AG04449 (cell line): ENCODE data around the gene FRMD1.

ENCODE experiments used
- CTCF ChIA-PET: fragments of 350-600 bp; formaldehyde crosslinking; extraction: SDS; loops from one replicate; lab custom pipeline; 2021; ENCODE audit warnings: antibody characterized with exemption; lab: Yijun Ruan, JAX
- POLR2A ChIA-PET: fragments of 400-600, 350-600 bp; formaldehyde crosslinking; extraction: SDS; loops from one replicate; lab custom pipeline; 2020; ENCODE audit warnings: antibody characterized with exemption, inconsistent platforms; lab: Yijun Ruan, JAX
- DNase-seq: peaks from one replicate; pipeline ENCODE4 v3.0.0-alpha.2; 2010; ENCODE audit warnings: low read depth, low spot score
- H3K4me3 ChIP-seq: 2 replicates; pipeline ENCODE4 v1.5.1; 2011; ENCODE audit warnings: low read depth, mild to moderate bottlenecking, control low read depth, low read length
- TF ChIP-seq, protein P1 (sequence below): IDR thresholded peaks from one replicate; pipeline ENCODE4 v1.5.1; 2011; ENCODE audit warnings: mild to moderate bottlenecking, moderate library complexity, low read length, control low read depth, inconsistent platforms; ENCODE audit not compliant: insufficient read depth; ENCODE audit errors: missing control alignments

Gene FRMD1

DNA sequence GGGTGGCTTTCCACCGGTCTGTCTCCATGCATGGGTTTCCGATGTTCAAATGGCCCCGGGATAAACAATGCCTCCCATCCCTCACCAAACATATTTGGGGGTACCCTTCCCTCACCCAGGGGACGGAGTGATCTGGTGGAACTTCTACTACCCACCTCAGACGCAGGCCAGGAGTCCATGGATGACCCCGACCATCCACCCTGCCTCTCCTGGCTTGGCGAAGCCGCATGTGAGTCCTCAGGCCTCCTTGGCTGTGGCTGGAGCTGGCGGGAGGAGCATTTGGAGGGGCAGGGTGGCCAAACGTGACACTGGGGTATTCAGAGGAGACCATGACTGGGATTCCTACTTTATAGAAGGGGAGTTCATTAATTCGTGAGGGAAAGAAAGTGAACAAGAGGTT is 45.9 kb upstream of the FRMD1 start:
- DNase-seq: no peak
- CTCF ChIA-PET: no interaction called here
- no peak overlapping the region for H3K4me3 ChIP-seq

DNA sequence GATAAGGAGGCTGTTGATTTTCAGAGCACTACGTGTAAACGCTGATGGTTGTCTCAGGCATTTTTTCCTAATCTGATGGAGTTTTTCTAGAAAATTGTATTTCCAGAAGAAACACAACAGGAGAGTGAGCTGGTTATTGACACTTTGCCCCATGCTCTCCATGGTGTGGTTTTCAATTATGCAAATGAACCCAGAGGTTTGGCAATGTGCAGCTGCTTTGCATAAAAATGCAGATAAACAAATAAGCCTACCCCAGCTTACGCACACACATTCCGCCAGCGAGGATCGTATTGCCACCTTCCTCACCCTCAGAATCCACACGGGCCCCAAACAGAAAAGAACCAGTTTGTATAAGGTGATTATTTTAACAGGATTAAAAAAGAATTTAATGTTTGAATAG is 45.1 kb upstream of the FRMD1 start:
- TF ChIP-seq, protein P1, sequence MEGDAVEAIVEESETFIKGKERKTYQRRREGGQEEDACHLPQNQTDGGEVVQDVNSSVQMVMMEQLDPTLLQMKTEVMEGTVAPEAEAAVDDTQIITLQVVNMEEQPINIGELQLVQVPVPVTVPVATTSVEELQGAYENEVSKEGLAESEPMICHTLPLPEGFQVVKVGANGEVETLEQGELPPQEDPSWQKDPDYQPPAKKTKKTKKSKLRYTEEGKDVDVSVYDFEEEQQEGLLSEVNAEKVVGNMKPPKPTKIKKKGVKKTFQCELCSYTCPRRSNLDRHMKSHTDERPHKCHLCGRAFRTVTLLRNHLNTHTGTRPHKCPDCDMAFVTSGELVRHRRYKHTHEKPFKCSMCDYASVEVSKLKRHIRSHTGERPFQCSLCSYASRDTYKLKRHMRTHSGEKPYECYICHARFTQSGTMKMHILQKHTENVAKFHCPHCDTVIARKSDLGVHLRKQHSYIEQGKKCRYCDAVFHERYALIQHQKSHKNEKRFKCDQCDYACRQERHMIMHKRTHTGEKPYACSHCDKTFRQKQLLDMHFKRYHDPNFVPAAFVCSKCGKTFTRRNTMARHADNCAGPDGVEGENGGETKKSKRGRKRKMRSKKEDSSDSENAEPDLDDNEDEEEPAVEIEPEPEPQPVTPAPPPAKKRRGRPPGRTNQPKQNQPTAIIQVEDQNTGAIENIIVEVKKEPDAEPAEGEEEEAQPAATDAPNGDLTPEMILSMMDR: no peak
- no peak overlapping the region for H3K4me3 ChIP-seq
- ChIA-PET POLR2A (no interaction called here), CTCF (no interaction called here)
- DNase-seq: no peak

More for the DNA sequence above, 45.9 kb upstream of the FRMD1 start:
- TF ChIP-seq, protein P1: no peak
- POLR2A ChIA-PET: no interaction called here

DNA sequence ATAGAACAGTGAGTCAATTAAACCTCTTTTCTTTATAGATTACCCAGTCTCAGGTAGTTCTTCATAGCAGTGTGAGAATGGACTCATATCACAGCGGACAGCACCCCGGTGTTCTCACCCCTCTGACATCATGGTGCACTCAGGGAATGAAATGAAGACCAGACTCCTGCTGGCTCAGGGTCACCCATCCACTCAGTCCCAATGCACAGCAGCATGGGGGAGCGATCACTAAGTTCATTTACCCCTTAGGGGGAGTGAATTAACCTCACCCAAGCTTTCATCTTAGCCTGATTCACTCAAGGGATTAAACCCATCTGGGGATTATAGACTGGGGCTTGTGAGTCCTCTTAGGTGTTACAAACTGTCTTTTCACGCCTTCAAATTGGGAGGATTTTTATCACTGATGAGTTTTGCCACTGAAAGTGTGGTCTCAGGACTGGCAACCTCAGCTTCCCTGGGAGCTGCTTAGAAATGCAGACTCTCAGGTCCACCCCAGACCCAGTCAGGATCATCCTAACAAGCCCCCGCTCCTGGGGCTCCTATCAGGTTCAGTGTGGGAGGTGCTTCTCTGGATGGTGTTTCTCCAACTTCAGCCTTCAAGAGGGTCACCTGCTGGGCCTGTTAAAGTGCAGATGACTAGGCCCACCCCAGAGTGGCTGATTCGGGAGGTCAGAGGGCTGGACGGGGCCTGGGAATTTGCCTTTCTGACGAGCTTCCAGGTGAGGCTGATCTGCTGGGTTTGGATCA is 44.3 kb upstream of the FRMD1 start:
- no peak for DNase-seq

DNA sequence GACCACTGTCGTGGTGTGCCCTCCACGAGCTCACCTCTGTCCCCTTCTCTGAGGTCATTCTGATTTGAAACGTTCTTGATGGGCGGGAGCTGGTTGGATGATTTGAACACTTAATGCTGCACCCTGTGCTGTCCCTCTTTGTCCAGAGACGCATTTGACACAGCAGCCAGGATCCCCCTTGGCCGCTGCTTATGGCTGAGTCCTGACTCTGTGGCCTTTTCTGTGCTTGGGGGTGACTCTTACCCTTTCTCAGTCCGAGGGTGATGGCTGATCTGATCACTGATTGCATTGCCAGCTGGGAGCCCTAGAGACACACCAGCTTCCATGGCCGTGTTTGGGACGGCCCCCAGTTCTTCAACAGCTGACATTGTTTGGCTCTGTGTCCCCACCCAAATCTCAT is 43.5 kb upstream of the FRMD1 start:
- ChIA-PET POLR2A (no interaction called here), CTCF (no interaction called here)
- TF ChIP-seq, protein P1: no peak
- no peak for DNase-seq
- H3K4me3 ChIP-seq: no peak overlapping the region

More for the DNA sequence above, 44.3 kb upstream of the FRMD1 start:
- TF ChIP-seq, protein P1: no peak
- POLR2A ChIA-PET: no interaction called here
- H3K4me3 ChIP-seq: no peak overlapping the region
- CTCF ChIA-PET: no interaction called here

DNA sequence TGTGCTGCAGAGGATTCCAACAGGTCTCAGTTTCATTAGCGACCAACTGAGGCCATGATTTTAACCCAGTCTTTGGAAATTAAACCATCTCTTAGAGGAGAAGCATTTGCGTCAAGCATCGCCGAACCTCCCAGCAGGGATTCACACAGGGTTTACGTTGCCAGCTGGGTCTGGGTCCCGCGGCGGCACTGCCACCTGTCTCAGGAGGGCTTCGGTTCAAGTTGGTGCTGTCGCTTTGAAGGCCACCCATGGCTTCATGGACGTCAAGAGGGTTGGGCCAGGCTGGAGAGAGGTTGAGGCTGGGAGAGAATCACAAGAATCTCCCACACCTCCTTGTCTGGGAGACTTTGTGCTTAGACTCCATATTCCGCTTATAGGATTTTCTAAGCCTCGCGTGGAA is 43.0 kb upstream of the FRMD1 start:
- no peak overlapping the region for H3K4me3 ChIP-seq
- TF ChIP-seq, protein P1: no peak
- DNase-seq: no peak
- CTCF ChIA-PET: no interaction called here
- POLR2A ChIA-PET: no interaction called here

DNA sequence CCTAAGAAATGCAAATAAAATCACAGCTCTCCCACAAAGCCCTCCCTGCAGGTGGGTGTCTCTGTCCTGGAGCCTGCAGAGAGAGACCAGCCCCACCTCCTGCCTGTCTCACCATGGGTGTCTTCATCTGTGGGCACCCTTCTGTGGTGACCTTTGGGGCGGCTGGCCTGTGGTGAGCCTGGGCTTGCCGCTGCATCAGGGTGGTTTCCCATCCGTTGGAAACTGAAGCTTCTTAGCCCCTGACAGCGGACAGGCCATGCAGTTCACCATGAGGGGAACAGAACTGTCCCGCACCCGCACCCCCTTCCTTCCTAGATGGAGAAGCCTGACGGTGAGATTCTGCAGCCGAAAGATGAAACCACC is 42.3 kb upstream of the FRMD1 start:
- DNase-seq: no peak
- ChIA-PET POLR2A (no interaction called here), CTCF (no interaction called here)
- H3K4me3 ChIP-seq: no peak overlapping the region
- TF ChIP-seq, protein P1: no peak
